Peyer's patch (tissue), 4 donors: ENCODE results near the gene NCOA5. TPM values are rescaled to one million over a fixed set of nuclear protein-coding genes. Genes with fewer than 3 reads are reported as not detected.

Experiments
- DNase-seq, 3 donors: peaks; one replicate each; pipeline ENCODE4 v3.0.0-alpha.2; 2017 to 2019
- H3K27ac ChIP-seq, 4 donors: fragments of 200-600 bp; sonication (generic); one replicate each; pipeline ENCODE4 v1.5.1; 2016 to 2019
- H3K27me3 ChIP-seq, 2 donors: fragments of 200-600 bp; sonication (generic); one replicate each; pipeline ENCODE4 v1.5.1; 2019
- H3K36me3 ChIP-seq, 3 donors: fragments of 200-600 bp; sonication (generic); one replicate each; pipeline ENCODE4 v1.5.1; 2016 to 2019
- H3K4me1 ChIP-seq, 4 donors: fragments of 200-600 bp; sonication (generic); one replicate each; pipeline ENCODE4 v1.5.1; 2016 to 2019
- H3K4me3 ChIP-seq, 4 donors: fragments of 200-600 bp; sonication (generic); 1 replicate in 3 of 4; 2 replicates in 1 of 4; pipeline ENCODE4 v1.5.1; 2016 to 2019; ENCODE audit warnings: mild to moderate bottlenecking in 1 of 4
- H3K9me3 ChIP-seq, 4 donors: fragments of 200-600 bp; sonication (generic); one replicate each; pipeline ENCODE4 v1.5.1; 2016 to 2019; ENCODE audit warnings: mild to moderate bottlenecking in 1 of 4
- CTCF ChIP-seq, 6 experiments: fragments of 450-650 bp in 4 of 6; fragments of 200-600 bp in 2 of 6; sonication (generic) in 1 of 6; IDR thresholded peaks; one replicate each; pipeline ENCODE4 v1.5.1; 2017 to 2019; ENCODE audit warnings: antibody characterized with exemption in 6 of 6, mild to moderate bottlenecking in 3 of 6, moderate library complexity in 1 of 6
- POLR2A ChIP-seq, 2 donors: fragments of 450-650 bp; IDR thresholded peaks; one replicate each; pipeline ENCODE4 v1.5.1; 2017; ENCODE audit warnings: antibody characterized with exemption in 2 of 2, mild to moderate bottlenecking in 2 of 2, moderate library complexity in 2 of 2
- total RNA-seq, 4 donors: library from RNA; depleted of rRNA; stranded (reverse); fragments of >200 nt; gene quantifications; one replicate each; pipeline ENCODE4 v1.1.0, GENCODE V29; 2016

Gene NCOA5
- total RNA-seq, 4 donors from 2014 or later, result 20.5 to 65.2 (median 24.9) TPM

GRCh38 chr20:46119028-46119546, 29.3 kb upstream of the NCOA5 start:
- DNase-seq, result peak in 2 of 3 donors; percentile 53 to 58
- peak overlapping the region in 3 of 4 donors; percentile 64 to 66 (median 65) for H3K4me3 ChIP-seq
- H3K9me3 ChIP-seq, result no peaks in the 10 kb centered on the region
- TF ChIP-seq POLR2A (IDR thresholded peaks at IDR 0.05) (no peak), CTCF (IDR thresholded peaks at IDR 0.05) (no peak)
- H3K27me3 ChIP-seq, result no peaks in the 10 kb centered on the region
- H3K36me3 ChIP-seq, result no peaks in the 10 kb centered on the region
- H3K27ac ChIP-seq, result peak overlapping the region; percentile 69 to 95 (median 82)
- H3K4me1 ChIP-seq, result peaks cover 0 to 25% (median 2%) of the 10 kb centered on the region in 4 donors

DNA sequence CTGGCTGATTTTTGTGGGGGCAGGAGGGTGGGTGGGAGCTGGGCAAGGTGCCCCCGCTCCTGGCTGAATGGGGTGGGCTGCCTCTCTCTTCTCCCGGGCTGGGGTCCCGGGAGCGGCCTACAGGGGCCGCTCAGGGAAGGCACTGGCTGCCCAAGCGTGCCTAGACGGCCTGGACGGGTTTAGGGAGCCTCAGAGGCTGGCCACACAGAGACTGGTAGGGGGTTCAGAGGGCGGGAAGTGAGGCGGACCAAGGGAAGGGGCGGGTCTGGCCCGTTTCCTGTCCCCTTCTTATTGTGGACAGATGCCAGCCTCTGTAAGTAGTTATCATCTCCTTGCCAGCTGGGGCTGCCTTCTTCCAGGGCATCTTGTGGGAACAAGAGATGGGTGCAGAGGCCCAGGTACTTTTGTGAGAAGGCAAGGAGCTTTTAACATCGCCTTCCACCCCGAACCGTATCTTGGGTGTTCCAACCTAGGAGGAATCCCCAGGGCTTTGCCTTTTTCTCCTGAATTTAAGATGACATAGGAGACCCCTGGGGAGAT, 28.8 kb upstream of the NCOA5 start:
- no peak for TF ChIP-seq POLR2A (IDR thresholded peaks at IDR 0.05)
- no peak for TF ChIP-seq CTCF (IDR thresholded peaks at IDR 0.05)
- peak in 2 of 3 donors; percentile 66 to 75 for DNase-seq
- Histone ChIP-seq H3K36me3 (no peaks in the 10 kb centered on the region), H3K27me3 (no peaks in the 10 kb centered on the region), H3K9me3 (no peaks in the 10 kb centered on the region), H3K4me3 (peak overlapping the region; percentile 56 to 66 (median 64)), H3K27ac (peak overlapping the region; percentile 69 to 95 (median 82)), H3K4me1 (peaks cover 0 to 25% (median 2%) of the 10 kb centered on the region in 4 donors)

GRCh38 chr20:46117704-46118467, 28.1 kb upstream of the NCOA5 start, which contains the start of gene CD40:
Gene CD40 (plus strand): TSS chr20:46118314. CDS start chr20:46118344, 30 bp downstream.
- no peaks in the 10 kb centered on the region for H3K9me3 ChIP-seq
- TF ChIP-seq CTCF (IDR thresholded peaks at IDR 0.05), result no peak
- TF ChIP-seq POLR2A (IDR thresholded peaks at IDR 0.05), result peak in 1 of 2 donors; percentile 27
- peak within 1 kb of the TSS; percentile 69 to 95 (median 82) for H3K27ac ChIP-seq
- peak; percentile 85 to 94 (median 92) for DNase-seq
- peak within 1 kb of the TSS; percentile 56 to 66 (median 64) for H3K4me3 ChIP-seq
- H3K27me3 ChIP-seq, result no peaks in the 10 kb centered on the region
- H3K36me3 ChIP-seq, result no peaks in the 10 kb centered on the region
- peaks cover 0 to 25% (median 2%) of the 10 kb centered on the region in 4 donors for H3K4me1 ChIP-seq

GRCh38 chr20:46114449-46114848, 24.7 kb upstream of the NCOA5 start:
- no peak overlapping the region for H3K27ac ChIP-seq
- H3K4me1 ChIP-seq, result peaks cover 0 to 23% (median 4%) of the 10 kb centered on the region in 4 donors
- H3K4me3 ChIP-seq, result no peak overlapping the region
- H3K36me3 ChIP-seq, result no peaks in the 10 kb centered on the region
- H3K9me3 ChIP-seq, result no peaks in the 10 kb centered on the region
- no peaks in the 10 kb centered on the region for H3K27me3 ChIP-seq
- TF ChIP-seq CTCF (IDR thresholded peaks at IDR 0.05), result no peak
- TF ChIP-seq POLR2A (IDR thresholded peaks at IDR 0.05), result no peak
- no peak for DNase-seq

GRCh38 chr20:46113113-46113470, 23.3 kb upstream of the NCOA5 start:
- H3K27me3 ChIP-seq, result no peaks in the 10 kb centered on the region
- no peaks in the 10 kb centered on the region for H3K9me3 ChIP-seq
- no peaks in the 10 kb centered on the region for H3K36me3 ChIP-seq

More at GRCh38 chr20:46113113-46113470, 23.3 kb upstream of the NCOA5 start:
- H3K4me3 ChIP-seq, result no peak overlapping the region
- peaks cover 0 to 14% (median 5%) of the 10 kb centered on the region in 4 donors for H3K4me1 ChIP-seq
- TF ChIP-seq POLR2A (IDR thresholded peaks at IDR 0.05) (no peak), CTCF (IDR thresholded peaks at IDR 0.05) (no peak)
- no peak for DNase-seq
- H3K27ac ChIP-seq, result no peak overlapping the region
